ENCODE measurements around the gene KRT17. TPM values are rescaled to one million over a fixed set of nuclear protein-coding genes. Genes with fewer than 3 reads are reported as not detected.
"Not testable (repeated sequence)": the region's sequence is repeated elsewhere in the genome, so short reads cannot be mapped to it uniquely, and the experiment has no call there.

The KRT17 gene
- total and polyA plus RNA-seq, 5 donors, result 0.09 TPM; not detected in 4

- H3K27ac ChIP-seq (ENCODE audit: low read length), result no peak overlapping the region
- DNase-seq (no peak), ATAC-seq (no peak)
- H3K4me3 ChIP-seq (ENCODE audit: low read length), result no peak overlapping the region
- H3K4me1 ChIP-seq (ENCODE audit: control insufficient read depth, insufficient read depth, low read length), result no peaks in the 10 kb centered on the region
- 69% methylated on average over 5 of the region's 5 CpGs for WGBS
- intact Hi-C loops (cut with DNase I), result no loop called here
- H3K9me3 ChIP-seq (ENCODE audit: control insufficient read depth, low read length), result no peaks in the 10 kb centered on the region
- no peaks in the 10 kb centered on the region for H3K27me3 ChIP-seq (ENCODE audit: control insufficient read depth, insufficient read depth)
Observed at GRCh38 chr17:41578971-41579370, 45.4 kb downstream of the KRT17 start.

- ATAC-seq (no peak), DNase-seq (no peak)
- Histone ChIP-seq H3K4me1 (ENCODE audit: control insufficient read depth, insufficient read depth, low read length) (no peaks in the 10 kb centered on the region), H3K27me3 (ENCODE audit: control insufficient read depth, insufficient read depth) (no peaks in the 10 kb centered on the region), H3K4me3 (ENCODE audit: low read length) (no peak overlapping the region), H3K9me3 (ENCODE audit: control insufficient read depth, low read length) (no peaks in the 10 kb centered on the region), H3K27ac (ENCODE audit: low read length) (no peak overlapping the region)
- WGBS, result 88% methylated on average over 1 of the region's 1 CpG
- intact Hi-C loops (cut with DNase I), result no loop called here
Observed at GRCh38 chr17:41578538-41578937, 45.8 kb downstream of the KRT17 start.

DNA sequence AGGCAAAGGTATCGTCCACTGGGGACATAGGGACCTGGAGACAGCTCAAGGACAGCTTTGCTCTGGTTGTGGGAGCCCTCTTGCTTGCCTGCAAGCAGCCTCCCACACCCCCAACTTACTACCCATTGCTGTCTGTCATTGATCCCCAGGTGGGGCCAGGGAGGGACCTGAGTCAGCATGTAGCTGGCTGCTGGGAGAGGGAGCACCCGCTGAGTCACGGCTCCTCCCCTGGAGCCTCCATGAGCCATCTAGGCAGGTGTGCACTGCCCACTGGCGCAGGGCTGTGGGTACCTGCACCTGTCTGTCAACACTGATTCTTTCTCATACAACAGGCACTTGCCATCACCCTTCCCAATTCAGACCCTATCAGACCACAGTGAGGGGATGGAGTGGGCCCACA is 47.6 kb downstream of the KRT17 start:
- H3K27me3 ChIP-seq (ENCODE audit: control insufficient read depth, insufficient read depth); H3K4me1 ChIP-seq (ENCODE audit: control insufficient read depth, insufficient read depth, low read length); intact Hi-C loops (cut with DNase I); H3K4me3 ChIP-seq (ENCODE audit: low read length); ATAC-seq; H3K27ac ChIP-seq (ENCODE audit: low read length); DNase-seq; H3K9me3 ChIP-seq (ENCODE audit: control insufficient read depth, low read length): not testable (repeated sequence)
- WGBS, result 83% methylated on average over 4 of the region's 4 CpGs

GRCh38 chr17:41575336-41575735 is 49.0 kb downstream of the KRT17 start:
- 43% methylated on average over 3 of the region's 3 CpGs for WGBS

GRCh38 chr17:41571561-41572434 is 52.6 kb downstream of the KRT17 start, which contains the start of gene KRT9:
TSS of gene KRT9 (minus strand) at chr17:41572059. CDS start at chr17:41571992, 67 bp downstream.
- Histone ChIP-seq H3K27ac (ENCODE audit: low read length) (no peak within 1 kb of the TSS), H3K9me3 (ENCODE audit: control insufficient read depth, low read length) (no peaks in the 10 kb centered on the region), H3K4me3 (ENCODE audit: low read length) (no peak within 1 kb of the TSS), H3K27me3 (ENCODE audit: control insufficient read depth, insufficient read depth) (no peaks in the 10 kb centered on the region), H3K4me1 (ENCODE audit: control insufficient read depth, insufficient read depth, low read length) (no peaks in the 10 kb centered on the region)
- intact Hi-C loops (cut with DNase I), result no loop called here
- WGBS, result 58% methylated on average over 24 of the region's 24 CpGs
- no peak for ATAC-seq
- DNase-seq, result no peak

More at GRCh38 chr17:41575336-41575735, 49.0 kb downstream of the KRT17 start:
- no peaks in the 10 kb centered on the region for H3K4me1 ChIP-seq (ENCODE audit: control insufficient read depth, insufficient read depth, low read length)
- no peaks in the 10 kb centered on the region for H3K27me3 ChIP-seq (ENCODE audit: control insufficient read depth, insufficient read depth)
- intact Hi-C loops (cut with DNase I), result no loop called here
- DNase-seq (no peak), ATAC-seq (no peak)
- H3K4me3 ChIP-seq (ENCODE audit: low read length), result no peak overlapping the region
- H3K27ac ChIP-seq (ENCODE audit: low read length), result no peak overlapping the region
- no peaks in the 10 kb centered on the region for H3K9me3 ChIP-seq (ENCODE audit: control insufficient read depth, low read length)

Other genes starting within 250 kb of the KRT17 start
- not detected for gene KRT34, start 242.3 kb downstream of the KRT17 start, total RNA-seq
- not detected for gene KRT34, start 242.3 kb downstream of the KRT17 start, polyA plus RNA-seq
- gene KRT31, start 227.0 kb downstream of the KRT17 start, total RNA-seq, result not detected
- not detected for gene KRT31, start 227.0 kb downstream of the KRT17 start, polyA plus RNA-seq
- not detected for gene KRT37, start 200.0 kb downstream of the KRT17 start, total RNA-seq
- gene KRT37, start 200.0 kb downstream of the KRT17 start, polyA plus RNA-seq, result not detected
- not detected for gene KRT38, start 183.6 kb downstream of the KRT17 start, total RNA-seq
- gene KRT38, start 183.6 kb downstream of the KRT17 start, polyA plus RNA-seq, result not detected
- gene KRT32, start 157.2 kb downstream of the KRT17 start, total RNA-seq, result not detected
- not detected for gene KRT32, start 157.2 kb downstream of the KRT17 start, polyA plus RNA-seq
- gene KRT35, start 143.4 kb downstream of the KRT17 start, total RNA-seq, result not detected
- not detected for gene KRT35, start 143.4 kb downstream of the KRT17 start, polyA plus RNA-seq
- not detected for gene KRT36, start 134.7 kb downstream of the KRT17 start, total RNA-seq
- gene KRT36, start 134.7 kb downstream of the KRT17 start, polyA plus RNA-seq, result not detected
- not detected for gene KRT13, start 119.0 kb downstream of the KRT17 start, total RNA-seq
- 2.1 TPM for gene KRT13, start 119.0 kb downstream of the KRT17 start, polyA plus RNA-seq
- under 1 TPM in 1 of 4 donors, not detected in 3; 0.11 TPM for gene KRT15, start 105.7 kb downstream of the KRT17 start, total RNA-seq
- not detected for gene KRT15, start 105.7 kb downstream of the KRT17 start, polyA plus RNA-seq
- gene KRT19, start 96.3 kb downstream of the KRT17 start, total RNA-seq, result 1 to 10 TPM; 2.1 to 3.5 (median 3.0) TPM
- gene KRT19, start 96.3 kb downstream of the KRT17 start, polyA plus RNA-seq, result 0.72 TPM
- gene KRT9, start 52.5 kb downstream of the KRT17 start, total RNA-seq, result not detected
- not detected for gene KRT9, start 52.5 kb downstream of the KRT17 start, polyA plus RNA-seq
- gene KRT14, start 37.7 kb downstream of the KRT17 start, total RNA-seq, result not detected
- gene KRT14, start 37.7 kb downstream of the KRT17 start, polyA plus RNA-seq, result 0.11 TPM
- gene KRT16, start 11.8 kb downstream of the KRT17 start, total RNA-seq, result not detected
- gene KRT16, start 11.8 kb downstream of the KRT17 start, polyA plus RNA-seq, result 0.27 TPM
- 1,000 to 10,000 TPM in 2 of 4 donors, 100 to 1,000 TPM in 2; 959 to 1,186 (median 1,014) TPM for gene EIF1, start 64.3 kb upstream of the KRT17 start, total RNA-seq
- 983 TPM for gene EIF1, start 64.3 kb upstream of the KRT17 start, polyA plus RNA-seq
- gene GAST, start 87.8 kb upstream of the KRT17 start, total RNA-seq, result not detected
- not detected for gene GAST, start 87.8 kb upstream of the KRT17 start, polyA plus RNA-seq
- not detected for gene HAP1, start 110.1 kb upstream of the KRT17 start, total RNA-seq
- 0.05 TPM for gene HAP1, start 110.1 kb upstream of the KRT17 start, polyA plus RNA-seq
- 100 to 1,000 TPM; 135 to 239 (median 187) TPM for gene JUP, start 162.1 kb upstream of the KRT17 start, total RNA-seq
- gene JUP, start 162.1 kb upstream of the KRT17 start, polyA plus RNA-seq, result 145 TPM
- gene P3H4, start 187.4 kb upstream of the KRT17 start, total RNA-seq, result 10 to 100 TPM; 12.1 to 17.1 (median 13.9) TPM
- 9.8 TPM for gene P3H4, start 187.4 kb upstream of the KRT17 start, polyA plus RNA-seq
- 10 to 100 TPM; 26.5 to 42.7 (median 38.8) TPM for gene FKBP10, start 188.4 kb upstream of the KRT17 start, total RNA-seq
- gene FKBP10, start 188.4 kb upstream of the KRT17 start, polyA plus RNA-seq, result 24.8 TPM
- 10 to 100 TPM; 29.1 to 46.6 (median 32.1) TPM for gene NT5C3B, start 211.7 kb upstream of the KRT17 start, total RNA-seq
- gene NT5C3B, start 211.7 kb upstream of the KRT17 start, polyA plus RNA-seq, result 40.5 TPM
- under 1 TPM in 3 of 4 donors, not detected in 1; 0.26 to 0.33 (median 0.28) TPM for gene KLHL10, start 213.2 kb upstream of the KRT17 start, total RNA-seq
- gene KLHL10, start 213.2 kb upstream of the KRT17 start, polyA plus RNA-seq, result 0.09 TPM
- 1 to 10 TPM; 5.1 to 6.7 (median 5.5) TPM for gene KLHL11, start 240.8 kb upstream of the KRT17 start, total RNA-seq
- 1.9 TPM for gene KLHL11, start 240.8 kb upstream of the KRT17 start, polyA plus RNA-seq

All from right cardiac atrium (tissue), 5 donors.